VCaP (cell line): ENCODE measurements around the gene ATF1.

ENCODE experiments used
- H3K27ac ChIP-seq: fragments of 450-650 bp; 2 replicates; pipeline ENCODE4 v1.5.1; 2017
- TF ChIP-seq, protein P1 (sequence below): fragments of 450-650 bp; conservative IDR thresholded peaks from 2 replicates; pipeline ENCODE4 v1.5.1; 2017; ENCODE audit warnings: mild to moderate bottlenecking, moderate library complexity

ATF1 gene

GRCh38 chr12:50772470-50772869 lies 8.6 kb downstream of the ATF1 start:
- no peak overlapping the region for H3K27ac ChIP-seq
- TF ChIP-seq, protein P1, sequence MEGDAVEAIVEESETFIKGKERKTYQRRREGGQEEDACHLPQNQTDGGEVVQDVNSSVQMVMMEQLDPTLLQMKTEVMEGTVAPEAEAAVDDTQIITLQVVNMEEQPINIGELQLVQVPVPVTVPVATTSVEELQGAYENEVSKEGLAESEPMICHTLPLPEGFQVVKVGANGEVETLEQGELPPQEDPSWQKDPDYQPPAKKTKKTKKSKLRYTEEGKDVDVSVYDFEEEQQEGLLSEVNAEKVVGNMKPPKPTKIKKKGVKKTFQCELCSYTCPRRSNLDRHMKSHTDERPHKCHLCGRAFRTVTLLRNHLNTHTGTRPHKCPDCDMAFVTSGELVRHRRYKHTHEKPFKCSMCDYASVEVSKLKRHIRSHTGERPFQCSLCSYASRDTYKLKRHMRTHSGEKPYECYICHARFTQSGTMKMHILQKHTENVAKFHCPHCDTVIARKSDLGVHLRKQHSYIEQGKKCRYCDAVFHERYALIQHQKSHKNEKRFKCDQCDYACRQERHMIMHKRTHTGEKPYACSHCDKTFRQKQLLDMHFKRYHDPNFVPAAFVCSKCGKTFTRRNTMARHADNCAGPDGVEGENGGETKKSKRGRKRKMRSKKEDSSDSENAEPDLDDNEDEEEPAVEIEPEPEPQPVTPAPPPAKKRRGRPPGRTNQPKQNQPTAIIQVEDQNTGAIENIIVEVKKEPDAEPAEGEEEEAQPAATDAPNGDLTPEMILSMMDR: no peak

DNA sequence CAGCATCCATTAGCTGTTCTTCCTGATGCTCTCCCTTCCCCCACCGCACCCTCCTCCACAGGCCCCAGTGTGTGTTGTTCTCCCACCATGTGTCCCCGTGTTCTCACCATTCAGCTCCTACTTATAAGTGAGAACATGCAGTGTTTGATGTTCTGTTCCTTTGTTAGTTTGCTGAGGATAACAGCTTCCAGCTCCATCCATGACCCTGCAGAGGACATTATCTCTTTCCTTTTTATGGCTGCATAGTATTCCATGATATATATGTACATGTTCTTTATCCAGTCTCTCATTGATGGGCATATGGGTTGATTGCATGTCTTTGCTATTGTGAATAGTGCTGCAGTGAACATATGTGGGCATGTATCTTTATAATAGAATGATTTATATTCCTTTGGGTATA lies 9.0 kb downstream of the ATF1 start:
- TF ChIP-seq, protein P1: no peak
- no peak overlapping the region for H3K27ac ChIP-seq

- TF ChIP-seq, protein P1: no peak
- H3K27ac ChIP-seq: no peak overlapping the region
These were observed 11.3 kb downstream of the ATF1 start for GRCh38 chr12:50775251-50775650.

DNA sequence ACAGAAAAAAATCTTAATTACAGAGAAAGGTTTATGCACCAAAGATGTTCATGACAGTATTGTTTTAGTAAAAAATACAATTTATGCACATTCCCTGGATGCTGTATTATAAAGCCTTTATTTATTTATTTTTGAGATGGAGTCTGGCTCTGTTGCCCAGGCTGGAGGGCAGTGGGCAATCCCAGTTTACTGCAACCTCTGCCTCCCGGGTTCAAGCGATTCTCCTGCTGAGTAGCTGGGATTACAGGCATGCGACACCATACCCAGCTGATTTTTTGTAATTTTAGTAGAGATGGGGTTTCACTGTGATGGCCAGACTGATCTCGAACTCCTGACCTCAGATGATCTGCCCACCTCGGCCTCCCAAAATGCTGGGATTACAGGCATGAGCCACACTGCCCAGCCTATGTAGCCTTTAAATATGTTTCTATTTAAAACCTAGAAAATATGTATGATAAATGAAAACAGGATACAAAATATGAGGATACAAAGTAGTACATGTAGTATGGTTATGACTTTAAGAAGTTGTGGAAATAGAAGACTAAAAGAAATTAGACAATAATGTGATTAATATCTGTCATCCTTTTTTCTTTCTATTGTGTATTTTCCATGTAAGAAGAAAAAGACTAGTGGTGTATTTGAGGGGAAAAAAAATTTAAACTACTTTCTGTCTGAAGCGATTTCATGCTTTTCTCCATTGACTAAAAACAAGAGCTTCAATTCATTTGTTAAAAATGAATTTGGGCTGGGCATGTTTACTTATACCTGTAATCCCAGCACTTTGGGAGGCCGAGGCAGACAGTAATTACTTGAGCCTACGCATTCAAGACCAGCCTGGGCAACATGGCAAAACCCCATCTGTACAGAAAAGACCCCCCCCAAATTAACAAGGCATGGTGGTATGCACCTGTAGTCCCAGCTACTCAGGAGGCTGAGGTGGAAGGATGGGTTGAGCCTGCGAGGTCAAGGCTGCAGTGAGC lies 13.1 kb downstream of the ATF1 start:
- TF ChIP-seq, protein P1: no peak
- no peak overlapping the region for H3K27ac ChIP-seq

- TF ChIP-seq, protein P1: no peak
- H3K27ac ChIP-seq: no peak overlapping the region
These were observed 15.0 kb downstream of the ATF1 start for GRCh38 chr12:50778663-50779590.

GRCh38 chr12:50780013-50780412 lies 16.1 kb downstream of the ATF1 start:
- TF ChIP-seq, protein P1: no peak
- H3K27ac ChIP-seq: no peak overlapping the region

- TF ChIP-seq, protein P1: no peak
- no peak overlapping the region for H3K27ac ChIP-seq
These were observed 20.6 kb downstream of the ATF1 start for GRCh38 chr12:50784501-50784900.
